Muscle of back (tissue), 11 donors: ENCODE results near the gene ASH1L. TPM values are rescaled to one million over a fixed set of nuclear protein-coding genes. Genes with fewer than 3 reads are reported as not detected.
"Not testable (repeated sequence)": the region's sequence is repeated elsewhere in the genome, so short reads cannot be mapped to it uniquely, and the experiment has no call there.

Source experiments
- DNase-seq, 3 donors: peaks; one replicate each; pipeline versions ENCODE4 v3.0.0 to v3.0.0-alpha.2; 2013
- polyA plus RNA-seq, 10 donors: library from polyadenylated mRNA; unstranded; fragments of 120-200 nt; gene quantifications; one replicate each; pipeline ENCODE4 v1.2.1, GENCODE V29; 2013; ENCODE audit not compliant: insufficient read length in 10 of 10

Gene ASH1L
- polyA plus RNA-seq, 10 donors = 21.2 to 30.6 (median 28.1) TPM

- not testable (repeated sequence) for DNase-seq
These were observed 233.7 kb downstream of the ASH1L start for GRCh38 chr1:155328856-155329255.

- DNase-seq = no peak
These were observed 234.6 kb downstream of the ASH1L start for GRCh38 chr1:155327981-155328380.

GRCh38 chr1:155326631-155327037 is 236.0 kb downstream of the ASH1L start:
- no peak for DNase-seq

DNA sequence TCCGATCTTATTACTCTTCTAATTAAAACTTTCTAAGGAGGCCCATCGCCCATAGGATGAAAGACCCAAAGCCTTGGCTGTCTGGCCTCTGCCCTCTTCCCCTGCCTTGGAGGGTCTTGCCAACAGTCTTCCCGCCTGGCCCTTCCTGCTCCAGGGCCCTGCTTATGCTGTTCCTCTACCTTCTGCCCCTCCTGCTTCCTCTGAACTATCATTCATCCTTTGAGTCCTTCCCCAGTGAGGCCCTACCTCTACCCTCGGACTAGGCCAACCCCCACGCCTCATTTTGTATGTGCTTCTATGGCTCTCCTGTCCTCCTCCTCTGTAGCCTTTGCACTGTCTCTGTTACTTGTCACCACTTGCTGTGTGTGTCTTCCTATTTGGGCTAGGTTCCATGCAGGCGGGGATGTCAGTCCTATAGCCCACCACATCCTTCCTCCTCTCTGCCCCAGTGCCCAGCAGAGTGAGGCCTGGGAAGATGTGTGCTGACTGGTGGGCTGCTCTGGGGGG is 236.5 kb downstream of the ASH1L start:
- no peak for DNase-seq

DNA sequence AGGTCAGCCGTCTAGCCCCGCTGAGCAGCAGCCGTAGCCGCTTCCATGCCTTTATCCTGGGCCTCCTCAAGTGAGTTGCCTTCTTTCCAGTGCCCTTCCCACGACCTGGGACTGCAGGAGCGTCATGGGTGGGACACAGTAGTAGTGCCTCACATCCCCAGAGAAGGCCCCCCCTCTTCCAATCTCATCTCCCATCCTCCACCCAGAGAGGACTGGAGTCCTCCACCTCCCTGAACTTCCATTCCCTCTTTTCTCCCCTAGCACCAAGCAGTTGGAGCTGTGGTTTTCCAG is 237.1 kb downstream of the ASH1L start:
- DNase-seq = no peak

- DNase-seq = peak in 1 of 3 donors; percentile 21
These were observed 237.6 kb downstream of the ASH1L start for GRCh38 chr1:155324717-155325602.

DNA sequence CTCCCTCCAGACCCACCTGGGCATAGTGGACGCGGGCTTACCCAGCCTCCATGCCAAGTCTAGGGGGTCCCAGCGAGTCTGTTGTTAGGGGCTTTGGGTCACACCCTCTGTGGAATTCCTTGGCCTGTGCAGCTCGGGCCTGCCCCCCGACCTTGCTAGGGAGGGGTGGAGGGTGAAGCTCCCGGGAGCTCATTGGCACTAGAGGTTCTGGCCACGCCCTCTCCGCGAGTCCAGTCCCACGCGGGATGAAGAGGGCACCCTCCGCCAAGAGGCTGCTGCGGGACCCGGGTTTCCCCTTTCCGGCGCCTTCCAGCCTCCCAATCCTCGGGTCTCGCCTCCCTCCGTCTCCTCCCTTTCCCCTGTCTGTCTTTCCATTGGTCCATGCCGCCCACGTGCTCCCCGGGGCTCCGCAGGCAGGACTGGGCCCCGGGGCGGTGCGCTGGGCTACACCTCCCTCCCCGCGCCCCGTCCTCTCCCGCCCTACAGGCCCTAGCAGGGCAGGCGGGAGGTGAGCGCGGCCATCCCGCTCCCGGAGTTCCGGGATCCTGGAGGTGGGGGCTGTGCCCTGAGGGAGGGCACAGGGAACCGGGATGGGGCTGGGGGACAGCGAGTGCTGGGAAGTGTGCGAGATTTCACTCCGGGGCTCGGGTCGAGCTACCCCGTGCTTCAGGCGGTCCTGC is 238.4 kb downstream of the ASH1L start:
- peak; percentile 95 to 98 (median 96) for DNase-seq

- DNase-seq = peak; percentile 92 to 98 (median 95)
These were observed 238.9 kb downstream of the ASH1L start for GRCh38 chr1:155323729-155324036.

- DNase-seq = peak; percentile 91 to 97 (median 93)
These were observed 239.5 kb downstream of the ASH1L start for GRCh38 chr1:155322953-155323728.

GRCh38 chr1:155322571-155322952 is 240.0 kb downstream of the ASH1L start:
- peak; percentile 13 to 76 (median 55) for DNase-seq

DNA sequence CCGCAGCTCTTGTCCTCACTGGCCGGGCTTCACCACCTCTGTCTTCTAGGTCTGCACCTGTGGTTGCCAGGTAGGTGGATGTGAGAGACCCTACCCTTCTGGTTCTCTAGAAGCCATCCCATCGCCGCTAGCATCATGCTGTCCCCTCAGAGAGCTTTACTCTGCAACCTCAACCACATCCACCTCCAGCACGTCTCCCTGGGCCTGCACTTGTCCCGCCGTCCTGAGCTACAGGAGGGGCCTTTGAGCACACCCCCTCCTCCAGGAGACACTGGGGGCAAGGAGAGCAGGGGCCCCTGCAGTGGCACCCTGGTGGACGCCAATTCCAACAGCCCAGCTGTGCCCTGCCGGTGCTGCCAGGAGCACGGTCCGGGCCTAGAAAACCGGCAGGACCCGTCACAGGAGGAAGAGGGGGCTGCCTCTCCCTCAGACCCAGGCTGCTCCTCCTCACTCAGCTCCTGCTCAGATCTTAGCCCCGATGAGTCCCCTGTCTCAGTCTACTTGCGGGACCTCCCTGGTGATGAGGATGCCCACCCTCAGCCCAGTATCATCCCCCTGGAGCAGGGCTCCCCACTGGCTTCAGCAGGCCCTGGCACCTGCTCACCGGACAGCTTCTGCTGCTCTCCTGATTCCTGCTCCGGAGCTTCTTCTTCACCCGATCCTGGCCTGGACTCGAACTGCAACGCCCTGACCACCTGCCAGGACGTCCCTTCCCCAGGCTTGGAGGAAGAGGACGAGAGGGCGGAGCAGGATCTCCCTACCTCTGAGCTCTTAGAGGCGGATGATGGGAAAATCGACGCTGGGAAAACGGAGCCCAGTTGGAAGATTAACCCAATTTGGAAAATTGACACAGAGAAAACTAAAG is 240.7 kb downstream of the ASH1L start:
- peak; percentile 12 to 62 (median 29) for DNase-seq

DNA sequence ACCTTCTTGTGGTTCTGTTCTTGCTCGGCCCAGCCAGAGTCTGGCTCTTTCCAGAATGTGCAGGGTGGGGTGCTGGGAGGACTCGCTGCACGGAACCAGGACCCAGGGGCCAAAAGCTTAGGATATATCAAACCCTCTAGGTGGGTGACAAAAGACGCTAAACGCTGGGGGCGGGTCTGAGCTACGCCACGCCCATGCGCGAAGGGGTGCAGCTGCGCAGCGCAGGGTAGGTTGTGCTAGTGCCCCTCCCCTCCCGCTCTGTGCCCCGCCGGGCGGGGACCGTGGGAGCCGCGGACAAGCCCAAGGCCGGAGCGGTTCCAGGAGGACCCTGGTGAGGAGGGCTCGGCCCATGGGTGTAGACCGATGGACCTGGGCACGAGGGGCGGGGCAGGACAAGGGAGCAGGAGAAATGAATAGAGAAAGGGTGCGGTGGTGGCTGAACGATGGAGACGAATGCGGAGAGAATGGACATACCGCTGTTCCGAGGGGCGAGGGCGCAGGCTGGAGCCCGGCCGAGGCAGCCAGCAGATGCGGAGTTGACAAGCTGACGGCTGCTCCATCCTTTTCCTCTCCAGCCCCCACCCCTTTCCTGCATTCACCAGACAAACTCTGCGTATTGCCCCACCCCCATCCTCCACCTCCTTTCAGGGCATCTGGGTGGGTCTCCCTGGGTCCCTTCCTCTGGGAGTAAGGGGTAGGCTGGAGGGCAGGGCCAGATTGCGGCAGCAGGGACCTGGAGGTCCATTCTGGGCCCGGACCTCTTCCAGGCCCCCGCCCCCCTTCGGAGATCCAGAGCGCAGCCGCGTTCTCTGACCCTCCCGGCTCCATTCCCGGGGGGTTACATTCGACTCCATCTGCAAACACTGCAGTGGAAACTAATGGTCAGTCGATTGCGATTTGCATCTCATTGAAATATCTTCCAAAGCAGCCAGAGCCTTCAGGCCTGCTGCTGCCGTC is 241.7 kb downstream of the ASH1L start, which contains the start of gene RUSC1:
Gene RUSC1 (plus strand): TSS at position 234 of the 957 bp plus-strand sequence. CDS start 880 bp downstream, outside the sequence.
- peak; percentile 77 to 94 (median 90) for DNase-seq

DNA sequence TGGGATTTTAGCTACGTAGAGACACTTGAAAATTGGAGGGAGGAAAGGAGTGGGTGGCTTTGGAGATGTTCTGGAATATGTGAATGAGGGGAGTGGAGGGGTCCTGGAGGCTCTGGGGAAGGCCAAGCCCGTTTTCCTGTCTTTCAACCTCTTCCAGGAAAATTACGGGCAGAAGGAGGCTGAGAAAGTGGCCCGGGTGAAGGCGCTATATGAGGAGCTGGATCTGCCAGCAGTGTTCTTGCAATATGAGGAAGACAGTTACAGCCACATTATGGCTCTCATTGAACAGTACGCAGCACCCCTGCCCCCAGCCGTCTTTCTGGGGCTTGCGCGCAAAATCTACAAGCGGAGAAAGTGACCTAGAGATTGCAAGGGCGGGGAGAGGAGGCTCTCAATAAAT is 242.4 kb downstream of the ASH1L start:
- DNase-seq = no peak

- no peak for DNase-seq
These were observed 243.1 kb downstream of the ASH1L start for GRCh38 chr1:155319536-155319935.

DNA sequence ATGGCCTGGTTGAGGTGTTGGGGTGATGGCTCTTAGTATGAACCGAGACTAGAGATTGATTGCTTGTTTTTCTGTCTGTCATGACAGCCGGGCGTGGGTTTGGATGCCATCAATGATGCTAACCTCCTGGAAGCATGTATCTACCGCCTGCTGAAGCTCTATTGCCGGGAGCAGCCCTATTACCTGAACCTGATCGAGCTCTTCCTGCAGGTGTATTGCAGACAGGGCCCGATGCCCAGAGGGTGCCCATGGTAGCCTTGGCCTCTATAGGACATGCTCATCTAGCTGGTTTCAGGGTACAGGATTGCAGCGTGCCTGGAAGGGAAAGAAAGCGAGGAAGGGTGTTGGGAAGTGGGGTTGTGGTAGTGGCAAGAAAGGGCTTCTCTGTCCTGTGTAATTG is 244.5 kb downstream of the ASH1L start:
- no peak for DNase-seq

DNA sequence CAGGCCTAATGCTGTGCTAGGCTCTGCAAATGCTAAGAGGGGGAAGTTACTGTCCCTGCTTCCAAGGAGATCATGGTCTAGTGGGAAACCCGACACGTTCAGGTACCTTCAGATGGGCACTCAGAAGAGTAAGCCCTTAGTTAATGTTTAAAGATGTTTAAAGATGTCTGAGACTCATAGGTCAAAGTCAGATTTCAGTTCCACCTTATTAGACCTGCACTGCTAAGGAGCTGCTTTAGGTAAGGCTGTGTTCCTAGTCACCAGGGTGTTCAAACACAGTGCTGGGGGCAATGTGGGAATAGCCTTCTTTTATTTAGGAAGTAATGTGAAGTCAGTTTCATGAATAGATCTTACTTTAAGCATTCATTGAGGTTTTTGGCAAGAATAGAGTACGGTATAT is 245.7 kb downstream of the ASH1L start:
- DNase-seq = no peak

- DNase-seq = peak in 1 of 3 donors; percentile 28
These were observed 249.3 kb downstream of the ASH1L start for GRCh38 chr1:155313261-155313660.

DNA sequence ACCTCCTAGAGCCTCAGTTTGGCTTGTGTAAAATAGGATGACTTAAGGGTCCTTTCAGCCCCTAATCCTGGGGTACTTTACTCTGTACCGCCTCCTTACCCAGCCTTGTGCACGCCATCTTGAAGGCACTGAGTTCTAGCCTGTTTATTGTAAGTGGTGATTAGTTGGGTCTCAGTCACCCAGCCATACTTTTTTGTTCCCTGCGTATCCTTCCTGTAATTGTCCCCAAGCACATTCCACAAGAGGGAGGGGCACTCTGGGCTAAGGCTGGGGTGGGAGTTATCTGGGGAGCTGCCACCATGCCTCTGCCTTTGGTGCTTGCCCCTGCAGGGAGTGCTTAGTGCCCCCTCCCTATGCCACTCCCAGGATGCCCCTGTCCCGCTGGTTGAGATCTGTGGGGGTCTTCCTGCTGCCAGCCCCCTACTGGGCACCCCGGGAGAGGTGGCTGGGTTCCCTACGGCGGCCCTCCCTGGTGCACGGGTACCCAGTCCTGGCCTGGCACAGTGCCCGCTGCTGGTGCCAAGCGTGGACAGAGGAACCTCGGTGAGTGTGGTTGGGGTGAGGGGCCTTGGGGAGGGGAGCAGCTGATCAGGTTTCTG is 253.1 kb downstream of the ASH1L start:
- no peak for DNase-seq
